Osteocyte (in vitro differentiated cells): ENCODE results near the gene CLCNKA. TPM values are rescaled to one million over a fixed set of nuclear protein-coding genes. Genes with fewer than 3 reads are reported as not detected.

ENCODE experiments used
- DNase-seq: peaks from one replicate; pipeline ENCODE4 v3.0.0; 2021; ENCODE audit warnings: mixed read lengths; ENCODE audit not compliant: unreplicated experiment; ENCODE audit errors: extremely low spot score
- H3K27ac Mint-ChIP-seq: one replicate; pipeline ENCODE4 v1.8.0; 2021; ENCODE audit warnings: mild to moderate bottlenecking, mixed read lengths; ENCODE audit not compliant: unreplicated experiment
- H3K27me3 Mint-ChIP-seq: one replicate; pipeline ENCODE4 v1.8.0; 2021; ENCODE audit warnings: mixed read lengths; ENCODE audit not compliant: unreplicated experiment
- H3K36me3 Mint-ChIP-seq: one replicate; pipeline ENCODE4 v1.8.0; 2021; ENCODE audit warnings: mixed read lengths; ENCODE audit not compliant: unreplicated experiment
- H3K4me1 Mint-ChIP-seq: one replicate; pipeline ENCODE4 v1.8.0; 2021; ENCODE audit warnings: mixed read lengths; ENCODE audit not compliant: unreplicated experiment
- H3K4me3 Mint-ChIP-seq: one replicate; pipeline ENCODE4 v1.8.0; 2021; ENCODE audit warnings: mild to moderate bottlenecking, moderate library complexity, mixed read lengths; ENCODE audit not compliant: unreplicated experiment
- H3K9me3 Mint-ChIP-seq: one replicate; pipeline ENCODE4 v1.8.0; 2021; ENCODE audit warnings: mixed read lengths; ENCODE audit not compliant: unreplicated experiment
- total RNA-seq: library from RNA; stranded (reverse); gene quantifications from 2 replicates; pipeline ENCODE4 v1.2.1, GENCODE V29; 2021
- TF ChIP-seq, protein P1 (sequence below): fragments of 200-600 bp; sonication (generic); IDR thresholded peaks from 2 replicates; pipeline ENCODE4 v1.5.0; 2021; ENCODE audit warnings: antibody characterized with exemption, mild to moderate bottlenecking, moderate library complexity

The CLCNKA gene
- total RNA-seq, 1 donor from 2014 or later = not detected

DNA sequence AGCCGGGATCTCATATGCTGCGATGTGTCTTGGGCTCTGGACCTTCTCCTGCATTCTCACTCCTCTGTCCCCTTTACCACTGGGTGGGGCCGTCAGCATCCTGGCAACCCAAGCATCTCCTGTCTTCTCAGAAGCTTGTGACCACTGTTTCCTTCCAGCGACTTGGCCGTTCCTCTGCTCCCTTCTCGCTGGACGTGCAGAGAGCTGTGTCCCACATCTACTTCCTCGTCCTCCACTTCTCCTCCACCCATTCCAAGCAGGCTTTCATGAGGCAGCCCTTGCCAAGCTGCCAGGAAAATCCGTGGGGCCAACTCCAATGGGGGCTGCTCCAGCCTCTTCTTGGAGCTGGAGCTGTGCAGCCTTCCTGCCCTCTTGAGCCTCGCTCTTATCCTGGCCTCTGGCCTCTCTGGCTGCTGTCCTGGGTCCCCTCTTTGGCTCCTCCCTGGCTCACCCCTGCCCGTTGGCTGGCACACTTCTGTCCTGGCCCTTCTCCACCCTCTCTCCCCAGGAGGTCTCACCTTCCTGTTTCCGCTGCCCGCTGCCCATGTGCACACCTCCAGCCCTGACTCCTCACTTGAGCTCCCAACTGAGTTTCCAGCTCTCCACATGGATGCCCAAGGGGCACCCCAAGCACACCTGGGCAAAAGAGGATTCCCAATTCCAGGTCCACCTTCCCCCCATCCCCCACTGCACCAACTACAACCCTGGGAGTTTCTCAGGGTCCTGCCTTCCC, 42.9 kb downstream of the CLCNKA start:
- Mint-ChIP-seq H3K4me1 (peaks cover 11% of the 10 kb centered on the region), H3K9me3 (no peaks in the 10 kb centered on the region), H3K4me3 (no peak overlapping the region), H3K36me3 (no peaks in the 10 kb centered on the region), H3K27me3 (peaks cover 12% of the 10 kb centered on the region), H3K27ac (no peak overlapping the region)
- TF ChIP-seq, protein P1, sequence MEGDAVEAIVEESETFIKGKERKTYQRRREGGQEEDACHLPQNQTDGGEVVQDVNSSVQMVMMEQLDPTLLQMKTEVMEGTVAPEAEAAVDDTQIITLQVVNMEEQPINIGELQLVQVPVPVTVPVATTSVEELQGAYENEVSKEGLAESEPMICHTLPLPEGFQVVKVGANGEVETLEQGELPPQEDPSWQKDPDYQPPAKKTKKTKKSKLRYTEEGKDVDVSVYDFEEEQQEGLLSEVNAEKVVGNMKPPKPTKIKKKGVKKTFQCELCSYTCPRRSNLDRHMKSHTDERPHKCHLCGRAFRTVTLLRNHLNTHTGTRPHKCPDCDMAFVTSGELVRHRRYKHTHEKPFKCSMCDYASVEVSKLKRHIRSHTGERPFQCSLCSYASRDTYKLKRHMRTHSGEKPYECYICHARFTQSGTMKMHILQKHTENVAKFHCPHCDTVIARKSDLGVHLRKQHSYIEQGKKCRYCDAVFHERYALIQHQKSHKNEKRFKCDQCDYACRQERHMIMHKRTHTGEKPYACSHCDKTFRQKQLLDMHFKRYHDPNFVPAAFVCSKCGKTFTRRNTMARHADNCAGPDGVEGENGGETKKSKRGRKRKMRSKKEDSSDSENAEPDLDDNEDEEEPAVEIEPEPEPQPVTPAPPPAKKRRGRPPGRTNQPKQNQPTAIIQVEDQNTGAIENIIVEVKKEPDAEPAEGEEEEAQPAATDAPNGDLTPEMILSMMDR = no peak
- no peak for DNase-seq

DNA sequence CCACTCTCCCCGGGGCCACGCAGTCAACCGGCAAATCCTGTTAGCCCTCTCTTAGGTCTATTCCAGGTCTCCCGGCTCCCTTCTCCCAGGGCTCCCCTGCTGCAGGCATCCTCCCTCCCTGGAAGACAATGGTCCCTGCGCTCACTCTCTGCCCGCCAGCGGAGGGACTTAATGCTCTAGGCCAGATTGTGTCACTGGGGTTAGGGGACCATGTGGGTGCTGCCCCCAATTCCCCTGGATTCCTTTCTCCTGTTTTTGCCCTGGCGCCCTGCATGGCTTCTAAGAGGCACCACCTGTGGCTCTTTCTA, 43.4 kb downstream of the CLCNKA start:
- H3K4me1 Mint-ChIP-seq = peaks cover 11% of the 10 kb centered on the region
- DNase-seq = no peak
- no peak overlapping the region for H3K27ac Mint-ChIP-seq
- no peaks in the 10 kb centered on the region for H3K9me3 Mint-ChIP-seq
- TF ChIP-seq, protein P1 = no peak
- no peak overlapping the region for H3K4me3 Mint-ChIP-seq
- H3K27me3 Mint-ChIP-seq = peaks cover 12% of the 10 kb centered on the region
- no peaks in the 10 kb centered on the region for H3K36me3 Mint-ChIP-seq

DNA sequence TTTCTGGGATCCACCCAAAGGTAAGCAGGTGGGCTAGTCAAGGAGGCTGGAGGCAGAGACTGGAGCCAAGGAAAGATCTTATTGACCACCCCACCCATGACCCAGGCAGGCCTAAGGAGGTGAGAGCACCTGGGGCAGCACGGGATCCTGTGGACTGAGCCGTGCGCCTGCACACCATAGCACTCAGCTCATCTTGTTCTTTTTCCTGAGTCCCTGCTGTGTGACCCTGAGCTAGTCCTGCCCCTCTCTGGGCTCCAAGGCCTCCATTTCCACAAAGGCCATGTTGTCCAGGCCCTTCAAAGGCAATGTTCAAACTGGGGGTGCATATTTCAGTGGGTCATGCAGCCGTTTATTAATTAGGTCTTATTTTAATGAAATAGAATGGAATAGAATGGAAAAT, 44.4 kb downstream of the CLCNKA start:
- Mint-ChIP-seq H3K27me3 (peaks cover 12% of the 10 kb centered on the region), H3K4me3 (no peak overlapping the region), H3K4me1 (peaks cover 11% of the 10 kb centered on the region), H3K36me3 (no peaks in the 10 kb centered on the region), H3K9me3 (no peaks in the 10 kb centered on the region), H3K27ac (no peak overlapping the region)
- DNase-seq = no peak
- TF ChIP-seq, protein P1 = no peak

DNA sequence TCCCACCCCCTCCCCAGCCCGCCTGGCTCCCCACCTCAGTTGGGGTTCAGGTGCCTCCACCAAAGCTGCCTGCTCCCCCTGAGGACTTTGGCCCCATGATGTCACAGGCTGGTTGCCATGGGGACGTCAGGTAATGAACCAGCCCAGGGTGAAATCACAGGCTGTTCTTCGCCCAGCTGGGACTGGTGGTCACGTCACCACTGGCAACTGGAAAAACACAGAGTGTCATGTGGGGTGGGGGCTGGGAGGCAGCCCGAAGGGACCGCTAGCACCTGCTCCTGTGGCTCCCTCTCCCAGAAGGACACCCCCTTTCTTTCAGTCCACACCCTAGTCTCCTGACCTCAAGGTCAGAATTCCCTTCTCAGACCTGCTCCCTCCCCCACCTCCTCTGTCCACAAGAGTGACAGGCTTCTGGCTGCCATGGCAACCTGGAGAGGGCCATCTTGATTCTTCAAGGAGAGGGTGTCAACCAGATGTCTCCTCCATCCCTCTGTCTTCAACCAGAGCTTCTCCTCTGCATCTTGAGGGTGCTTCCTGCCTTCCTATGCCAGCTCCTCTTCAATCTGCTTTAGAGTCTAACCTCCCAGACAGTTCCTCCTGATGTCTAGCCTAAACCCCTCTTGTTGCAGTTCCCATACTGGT, 45.4 kb downstream of the CLCNKA start:
- Mint-ChIP-seq H3K36me3 (no peaks in the 10 kb centered on the region), H3K4me3 (no peak overlapping the region), H3K27ac (no peak overlapping the region)

DNA sequence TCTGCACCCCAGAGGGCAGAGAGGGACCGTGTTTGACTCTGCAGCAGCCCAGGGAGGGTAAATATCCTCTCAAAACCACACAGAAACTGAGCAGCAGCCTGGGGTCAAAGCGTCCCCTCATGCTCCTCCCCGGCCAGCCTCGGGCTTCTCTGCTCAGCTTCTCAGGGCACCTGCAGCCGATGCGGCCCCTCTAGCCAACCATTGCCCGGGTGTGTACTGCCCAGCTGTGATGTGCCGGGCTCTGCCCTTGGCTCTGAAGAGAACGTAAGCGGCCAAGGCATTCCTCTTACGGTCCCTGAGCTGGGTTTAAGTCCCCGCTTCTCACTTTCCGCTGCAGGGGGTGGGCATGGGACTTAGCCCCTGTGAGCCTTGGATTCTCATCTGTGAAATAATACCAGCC, 46.1 kb downstream of the CLCNKA start:
- TF ChIP-seq, protein P1 = no peak
- H3K36me3 Mint-ChIP-seq = no peaks in the 10 kb centered on the region
- no peak overlapping the region for H3K27ac Mint-ChIP-seq
- H3K27me3 Mint-ChIP-seq = peaks cover 12% of the 10 kb centered on the region
- H3K4me1 Mint-ChIP-seq = peaks cover 11% of the 10 kb centered on the region
- DNase-seq = no peak
- H3K4me3 Mint-ChIP-seq = no peak overlapping the region
- H3K9me3 Mint-ChIP-seq = no peaks in the 10 kb centered on the region

More for the DNA sequence above, 45.4 kb downstream of the CLCNKA start:
- Mint-ChIP-seq H3K4me1 (peaks cover 11% of the 10 kb centered on the region), H3K27me3 (peaks cover 12% of the 10 kb centered on the region), H3K9me3 (no peaks in the 10 kb centered on the region)
- DNase-seq = no peak
- TF ChIP-seq, protein P1 = no peak
